Measurements from ENCODE around the gene ZNF239.
"Not testable (repeated sequence)": the region's sequence is repeated elsewhere in the genome, so short reads cannot be mapped to it uniquely, and the experiment has no call there.

The ZNF239 gene

GRCh38 chr10:43576580-43576979, 2.2 kb upstream of the ZNF239 start:
- no peak for DNase-seq (ENCODE audit: low read depth)

DNA sequence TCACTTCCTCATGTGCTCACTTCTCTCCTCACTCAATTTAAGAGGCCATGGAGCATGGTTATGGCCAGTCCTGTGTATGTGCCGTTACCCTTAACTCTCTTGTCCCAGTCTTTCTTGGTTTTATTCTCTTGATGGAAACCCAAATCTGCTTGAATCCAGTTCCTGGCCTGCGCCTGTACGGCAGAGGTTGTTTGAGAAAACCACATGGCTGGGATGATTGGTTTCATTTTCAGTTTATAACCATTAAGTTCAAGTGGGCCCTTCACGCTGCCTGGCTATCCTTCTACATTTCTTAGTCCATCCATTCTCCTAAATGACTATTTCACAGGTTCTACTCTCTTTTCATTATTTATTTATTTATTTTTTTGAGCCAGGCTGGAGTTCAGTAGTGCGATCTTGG, 1.6 kb upstream of the ZNF239 start:
- DNase-seq (ENCODE audit: low read depth) = no peak

DNA sequence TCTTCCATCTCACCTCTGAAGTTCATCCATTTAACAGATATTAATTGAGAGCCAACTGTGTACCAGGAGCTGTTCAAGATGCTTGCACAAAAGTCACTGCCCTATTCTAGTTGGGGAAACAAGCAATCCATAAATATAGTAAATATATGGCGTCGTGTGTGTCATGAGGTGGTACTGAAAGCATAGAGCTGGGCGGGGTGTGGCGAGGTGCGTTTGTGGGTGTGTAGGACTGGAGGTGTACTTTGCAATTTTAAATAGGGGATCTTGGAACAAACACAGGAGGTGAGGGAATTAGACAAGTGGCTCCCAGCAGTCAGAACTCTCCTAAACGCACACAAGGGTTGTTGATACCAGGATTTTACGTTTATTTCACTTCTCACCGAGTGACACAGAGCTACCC, 490 bp upstream of the ZNF239 start:
- DNase-seq (ENCODE audit: low read depth) = no peak

DNA sequence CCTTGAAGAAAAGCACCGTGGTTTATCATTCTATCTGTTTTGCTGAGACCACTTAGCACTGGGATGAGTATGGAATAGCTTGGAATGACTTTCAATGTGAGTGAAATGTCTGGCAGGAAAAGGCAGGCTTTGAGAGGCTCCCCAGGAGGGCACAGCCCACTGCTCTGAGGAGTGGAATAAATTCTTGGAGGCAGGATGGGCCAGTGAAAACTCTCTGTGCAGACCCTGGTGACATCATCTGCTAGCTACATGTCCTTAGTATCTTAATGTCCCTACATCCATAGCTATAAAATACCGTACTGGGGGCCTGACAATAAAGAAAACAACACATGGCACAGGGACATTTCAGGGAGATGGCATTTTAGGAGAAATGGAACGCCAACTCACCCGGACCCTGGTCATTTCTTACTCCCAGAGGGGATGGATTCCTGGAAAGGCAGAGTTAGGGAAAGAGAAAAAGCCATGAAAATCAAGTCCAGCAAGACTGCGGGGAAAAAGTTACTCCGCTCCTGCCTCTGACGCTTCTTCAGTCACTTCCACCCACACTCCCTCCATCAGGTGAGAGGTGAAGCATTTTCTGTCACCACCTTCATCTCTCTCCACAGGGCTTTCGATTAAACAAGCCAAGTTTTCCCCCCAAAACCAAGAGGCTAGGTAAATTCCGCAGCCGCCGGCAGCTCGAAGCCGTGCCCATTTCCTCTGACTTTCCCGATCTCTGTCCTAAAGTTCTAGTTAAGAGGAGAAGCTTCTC, 991 bp downstream of the ZNF239 start:
- no peak for DNase-seq (ENCODE audit: low read depth)

GRCh38 chr10:43570971-43571370, 3.4 kb downstream of the ZNF239 start:
- no peak for DNase-seq (ENCODE audit: low read depth)

DNA sequence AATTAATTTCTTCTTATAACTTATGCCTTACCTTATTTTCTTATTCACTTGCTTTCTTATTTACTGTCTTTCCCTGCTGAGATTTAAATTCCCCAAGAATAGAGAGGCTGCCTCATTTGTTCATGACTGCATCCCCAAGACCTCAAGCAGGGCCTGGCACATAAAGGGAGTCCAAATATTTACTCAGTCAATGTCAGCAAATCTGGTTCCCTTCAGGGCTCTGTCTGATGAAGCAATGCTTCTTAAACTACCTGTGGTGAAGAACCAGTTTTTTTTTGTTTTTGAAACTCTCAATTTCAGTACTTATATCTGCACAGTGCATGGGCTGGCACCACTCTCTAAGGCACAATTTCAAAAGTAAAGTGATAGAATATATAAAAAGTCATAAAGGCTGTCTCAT, 4.7 kb downstream of the ZNF239 start:
- no peak for DNase-seq (ENCODE audit: low read depth)

DNA sequence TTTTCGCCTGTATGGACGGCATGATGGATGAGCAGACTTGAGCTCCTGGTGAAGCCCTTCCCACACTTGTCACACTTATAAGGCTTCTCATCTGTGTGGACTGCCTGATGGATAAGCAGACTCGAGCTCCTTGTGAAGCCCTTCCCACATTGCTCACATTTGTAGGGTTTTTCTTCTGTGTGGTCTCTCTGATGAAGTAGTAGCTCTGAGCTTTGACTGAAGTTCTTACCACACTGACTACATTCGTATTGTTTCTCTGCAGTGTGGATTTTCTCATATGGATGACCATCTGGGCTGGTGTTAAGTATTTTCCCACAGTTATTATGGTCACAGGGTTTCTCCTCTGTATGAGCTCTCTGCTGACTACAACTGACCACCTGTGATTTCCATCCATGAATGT, 17.2 kb downstream of the ZNF239 start:
- DNase-seq (ENCODE audit: low read depth) = no peak

DNA sequence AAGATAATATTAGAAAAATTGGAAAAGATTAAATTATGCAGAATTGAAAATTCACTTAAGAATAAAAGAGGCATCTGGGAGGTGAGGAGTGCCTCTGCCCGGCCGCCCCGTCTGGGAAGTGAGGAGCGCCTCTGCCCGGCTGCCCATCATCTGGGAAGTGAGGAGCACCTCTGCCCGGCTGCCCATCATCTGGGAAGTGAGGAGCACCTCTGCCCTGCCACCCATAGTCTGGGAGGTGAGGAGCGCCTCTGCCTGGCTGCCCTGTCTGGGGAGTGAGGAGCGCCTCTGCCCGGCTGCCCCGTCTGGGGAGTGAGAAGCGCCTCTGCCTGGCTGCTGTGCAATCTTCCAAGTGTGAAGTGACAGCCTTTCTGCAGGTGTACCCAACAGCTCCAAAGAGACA, 30.7 kb downstream of the ZNF239 start:
- not testable (repeated sequence) for DNase-seq (ENCODE audit: low read depth)

GRCh38 chr10:43524434-43525247, 49.8 kb downstream of the ZNF239 start:
- DNase-seq (ENCODE audit: low read depth) = no peak

All from stimulated activated CD8-positive, alpha-beta memory T cell treated with anti-CD3 and anti-CD28 coated beads, Interleukin-7, amount 100 ng/mL, for 24 hours (primary cell).